ENCODE data around the gene TCEANC2. TPM values are rescaled to one million over a fixed set of nuclear protein-coding genes. Genes with fewer than 3 reads are reported as not detected.
"Not testable (repeated sequence)": the region's sequence is repeated elsewhere in the genome, so short reads cannot be mapped to it uniquely, and the experiment has no call there.

Gene TCEANC2
- total and polyA plus RNA-seq, 2 experiments from 2014 or later, result 6.0 to 6.3 TPM

- not testable (repeated sequence) for H3K27me3 Mint-ChIP-seq (ENCODE audit: insufficient read depth, low read depth, poor library complexity); H4K20me1 ChIP-seq (replicated peaks; ENCODE audit: insufficient read depth); H2AFZ ChIP-seq; H3K4me1 Mint-ChIP-seq; H3K4me2 ChIP-seq; H3F3A ChIP-seq (replicated peaks; ENCODE audit: low read depth); DNase-seq (ENCODE audit: low spot score); ATAC-seq; H3K9me2 ChIP-seq (ENCODE audit: insufficient read depth); H3K4me3 ChIP-seq; H3K27ac ChIP-seq (ENCODE audit: low read depth); H3K4me3 Mint-ChIP-seq; H3K36me3 Mint-ChIP-seq (ENCODE audit: low read depth); H3K36me3 ChIP-seq (ENCODE audit: insufficient read depth); H3K79me2 ChIP-seq (replicated peaks; ENCODE audit: insufficient read depth); H3K4me1 ChIP-seq (ENCODE audit: insufficient read depth); H3K27me3 ChIP-seq (ENCODE audit: insufficient read depth); H3K27ac Mint-ChIP-seq
- peaks cover 14% of the 10 kb centered on the region for H3K9me3 Mint-ChIP-seq
Measured at GRCh38 chr1:54003750-54004480, 49.5 kb upstream of the TCEANC2 start.

GRCh38 chr1:54004481-54005049 lies 48.8 kb upstream of the TCEANC2 start:
- no peaks in the 10 kb centered on the region for H3K4me1 ChIP-seq (ENCODE audit: insufficient read depth)
- no peak overlapping the region for H3K4me2 ChIP-seq
- no peaks in the 10 kb centered on the region for H3K36me3 ChIP-seq (ENCODE audit: insufficient read depth)
- no peak overlapping the region for H2AFZ ChIP-seq
- H3K9me2 ChIP-seq (ENCODE audit: insufficient read depth), result no peaks in the 10 kb centered on the region
- H3F3A ChIP-seq (replicated peaks; ENCODE audit: low read depth), result no peaks in the 10 kb centered on the region
- no peaks in the 10 kb centered on the region for H3K27me3 ChIP-seq (ENCODE audit: insufficient read depth)
- DNase-seq (ENCODE audit: low spot score), result no peak
- no peaks in the 10 kb centered on the region for H3K79me2 ChIP-seq (replicated peaks; ENCODE audit: insufficient read depth)
- no peak overlapping the region for H3K4me3 ChIP-seq
- no peak overlapping the region for H3K27ac ChIP-seq (ENCODE audit: low read depth)
- peaks cover 3% of the 10 kb centered on the region for H3K27me3 Mint-ChIP-seq (ENCODE audit: insufficient read depth, low read depth, poor library complexity)
- no peak for ATAC-seq
- H4K20me1 ChIP-seq (replicated peaks; ENCODE audit: insufficient read depth), result no peaks in the 10 kb centered on the region
- H3K9me3 Mint-ChIP-seq, result peaks cover 14% of the 10 kb centered on the region
- TF ChIP-seq CREB1 (CRISPR knock-in tag; IDR thresholded peaks at IDR 0.05; ENCODE audit: low read depth) (no peak), POLR2AphosphoS5 (IDR thresholded peaks at IDR 0.05; ENCODE audit: low read depth) (no peak), JUNB (IDR thresholded peaks at IDR 0.05; ENCODE audit: unreplicated experiment) (no peak), NANOG (IDR thresholded peaks at IDR 0.05; ENCODE audit: borderline replicate concordance) (no peak), EZH2phosphoT487 (IDR thresholded peaks at IDR 0.05; ENCODE audit: unreplicated experiment) (no peak), EZH2 (IDR thresholded peaks at IDR 0.05; ENCODE audit: low read depth, unreplicated experiment) (no peak), ZNF462 (CRISPR knock-in tag; IDR thresholded peaks at IDR 0.05) (no peak), ZNF114 (CRISPR knock-in tag; IDR thresholded peaks at IDR 0.05) (no peak), STAT1 (IDR thresholded peaks at IDR 0.05; ENCODE audit: unreplicated experiment) (no peak), ZNF331 (CRISPR knock-in tag; IDR thresholded peaks at IDR 0.05; ENCODE audit: low read depth) (no peak)
- no peak overlapping the region for H3K4me3 Mint-ChIP-seq
- no peaks in the 10 kb centered on the region for H3K4me1 Mint-ChIP-seq
- H3K36me3 Mint-ChIP-seq (ENCODE audit: low read depth), result no peaks in the 10 kb centered on the region
- no peak overlapping the region for H3K27ac Mint-ChIP-seq
